H9 (cell line): ENCODE data around the gene LIX1L. TPM values are rescaled to one million over a fixed set of nuclear protein-coding genes. Genes with fewer than 3 reads are reported as not detected.

ENCODE experiments used
- DNase-seq: peaks from one replicate; pipeline ENCODE4 v3.0.0-alpha.2; 2017
- H2AFZ ChIP-seq: one replicate; pipeline ENCODE4 v1.6.1; 2013; ENCODE audit warnings: mild to moderate bottlenecking, low read length, control low read depth, moderate library complexity
- H2AK5ac ChIP-seq: 2 replicates; pipeline ENCODE4 v1.6.1; 2013; ENCODE audit warnings: low read length, control low read depth, mixed read lengths; ENCODE audit not compliant: insufficient read length
- H2BK120ac ChIP-seq: one replicate; pipeline ENCODE4 v1.6.1; 2013; ENCODE audit warnings: low read depth, mild to moderate bottlenecking, low read length, control low read depth, inconsistent platforms; ENCODE audit not compliant: poor library complexity, severe bottlenecking
- H2BK12ac ChIP-seq: 2 replicates; pipeline ENCODE4 v1.6.1; 2013; ENCODE audit warnings: low read length, control low read depth, mixed read lengths, low read depth; ENCODE audit not compliant: insufficient read length
- H2BK15ac ChIP-seq: 2 replicates; pipeline ENCODE4 v1.6.1; 2013; ENCODE audit warnings: low read depth, low read length, control low read depth
- H2BK20ac ChIP-seq: one replicate; pipeline ENCODE4 v1.6.1; 2013; ENCODE audit warnings: low read depth, mild to moderate bottlenecking, low read length, control low read depth, inconsistent platforms; ENCODE audit not compliant: poor library complexity, severe bottlenecking
- H2BK5ac ChIP-seq: 2 replicates; pipeline ENCODE4 v1.6.1; 2013; ENCODE audit warnings: low read length, control low read depth, mixed read lengths; ENCODE audit not compliant: insufficient read length
- H3K14ac ChIP-seq: 2 replicates; pipeline ENCODE4 v1.6.1; 2013; ENCODE audit warnings: low read length, control low read depth; ENCODE audit not compliant: insufficient read depth
- H3K18ac ChIP-seq: 2 replicates; pipeline ENCODE4 v1.6.1; 2013; ENCODE audit warnings: low read depth, mild to moderate bottlenecking, mixed read lengths, low read length, control low read depth; ENCODE audit not compliant: insufficient read length
- H3K23ac ChIP-seq: 2 replicates; pipeline ENCODE4 v1.6.1; 2013; ENCODE audit warnings: low read length, control low read depth, mixed read lengths, low read depth; ENCODE audit not compliant: insufficient read length
- H3K23me2 ChIP-seq: 2 replicates; pipeline ENCODE4 v1.6.1; 2013; ENCODE audit warnings: low read depth, mild to moderate bottlenecking, mixed read lengths, low read length, control low read depth; ENCODE audit not compliant: insufficient read length, poor library complexity, severe bottlenecking
- H3K27ac ChIP-seq: 2 replicates; pipeline ENCODE4 v1.5.1; 2013; ENCODE audit warnings: low read length, control low read depth, mixed read lengths, low read depth; ENCODE audit not compliant: insufficient read length
- H3K27me3 ChIP-seq: 2 replicates; pipeline ENCODE4 v1.6.1; 2013; ENCODE audit warnings: low read length, control low read depth, inconsistent platforms; ENCODE audit not compliant: insufficient read depth
- H3K4ac ChIP-seq: 2 replicates; pipeline ENCODE4 v1.6.1; 2013; ENCODE audit warnings: low read depth, mild to moderate bottlenecking, control low read depth, inconsistent platforms, low read length, moderate library complexity
- H3K4me1 ChIP-seq: 2 replicates; pipeline ENCODE4 v1.6.1; 2013; ENCODE audit warnings: low read length, control low read depth, inconsistent platforms; ENCODE audit not compliant: insufficient read depth
- H3K4me2 ChIP-seq: 2 replicates; pipeline ENCODE4 v1.6.1; 2013; ENCODE audit warnings: low read length, control low read depth, mixed read lengths; ENCODE audit not compliant: insufficient read length, insufficient read depth
- H3K56ac ChIP-seq: 2 replicates; pipeline ENCODE4 v1.6.1; 2013; ENCODE audit warnings: low read depth, mild to moderate bottlenecking, mixed read lengths, low read length, control low read depth; ENCODE audit not compliant: insufficient read length
- H3K79me1 ChIP-seq: 2 replicates; pipeline ENCODE4 v1.6.1; 2013; ENCODE audit warnings: low read depth, mild to moderate bottlenecking, moderate library complexity, low read length, control low read depth, inconsistent platforms; ENCODE audit not compliant: insufficient read depth, poor library complexity, severe bottlenecking
- H3K79me2 ChIP-seq: 2 replicates; pipeline ENCODE4 v1.6.1; 2013; ENCODE audit warnings: low read length, control low read depth, inconsistent platforms; ENCODE audit not compliant: insufficient read depth
- H3K9ac ChIP-seq: 2 replicates; pipeline ENCODE4 v1.6.1; 2013; ENCODE audit warnings: low read length, control low read depth, mixed read lengths; ENCODE audit not compliant: insufficient read length; ENCODE audit errors: extremely low read depth
- H3K9me3 ChIP-seq: one replicate; pipeline ENCODE4 v1.6.1; 2013; ENCODE audit warnings: low read depth, low read length, inconsistent platforms; ENCODE audit not compliant: control insufficient read depth
- H3T11ph ChIP-seq: one replicate; pipeline ENCODE4 v1.6.1; 2013; ENCODE audit warnings: mild to moderate bottlenecking, low read length, control low read depth, inconsistent platforms
- H4K20me1 ChIP-seq: one replicate; pipeline ENCODE4 v1.6.1; 2013; ENCODE audit not compliant: control insufficient read depth, insufficient read length, insufficient read depth
- H4K5ac ChIP-seq: 2 replicates; pipeline ENCODE4 v1.6.1; 2013; ENCODE audit warnings: low read depth, mild to moderate bottlenecking, mixed read lengths, low read length, control low read depth; ENCODE audit not compliant: insufficient read length
- H4K8ac ChIP-seq: replicated peaks from 2 replicates; pipeline ENCODE4 v1.6.1; 2013; ENCODE audit warnings: low read length, control low read depth, mixed read lengths, low read depth; ENCODE audit not compliant: insufficient read length
- H4K91ac ChIP-seq: 2 replicates; pipeline ENCODE4 v1.6.1; 2013; ENCODE audit warnings: low read depth, mild to moderate bottlenecking, moderate library complexity, mixed read lengths, low read length, control low read depth; ENCODE audit not compliant: insufficient read length
- H3K27ac Mint-ChIP-seq, 3 experiments: 2 replicates in 2 of 3; 3 replicates in 1 of 3; pipeline ENCODE4 v1.8.0; 2020 to 2021; ENCODE audit warnings: mixed read lengths in 3 of 3, mild to moderate bottlenecking in 1 of 3, moderate library complexity in 1 of 3
- H3K27me3 Mint-ChIP-seq: 2 replicates; pipeline ENCODE4 v1.8.0; 2021; ENCODE audit warnings: low read depth, mild to moderate bottlenecking, moderate library complexity, mixed read lengths
- H3K36me3 Mint-ChIP-seq, 3 experiments: 2 replicates in 2 of 3; 3 replicates in 1 of 3; pipeline ENCODE4 v1.8.0; 2020 to 2021; ENCODE audit warnings: low read depth in 3 of 3, mixed read lengths in 3 of 3; ENCODE audit not compliant: insufficient read depth in 1 of 3
- H3K4me1 Mint-ChIP-seq, 2 experiments: 2 replicates each; pipeline ENCODE4 v1.8.0; 2020; ENCODE audit warnings: mixed read lengths in 2 of 2
- H3K4me3 Mint-ChIP-seq, 2 experiments: 2 replicates in 1 of 2; 3 replicates in 1 of 2; pipeline ENCODE4 v1.8.0; 2020 to 2021; ENCODE audit warnings: mild to moderate bottlenecking in 2 of 2, mixed read lengths in 2 of 2, moderate library complexity in 1 of 2
- H3K9me3 Mint-ChIP-seq, 2 experiments: 2 replicates in 1 of 2; 3 replicates in 1 of 2; pipeline ENCODE4 v1.8.0; 2020; ENCODE audit warnings: mild to moderate bottlenecking in 2 of 2, mixed read lengths in 2 of 2, moderate library complexity in 1 of 2
- CTCF ChIP-seq: fragments of 200-600 bp; sonication (generic); conservative IDR thresholded peaks from 3 replicates; pipeline ENCODE4 v1.8.0; 2021; ENCODE audit warnings: antibody characterized with exemption, mild to moderate bottlenecking
- total RNA-seq: library from RNA; stranded (reverse); gene quantifications from 2 replicates; pipeline ENCODE4 v1.2.1, GENCODE V29; 2021

Gene LIX1L
- total RNA-seq, 1 experiment from 2014 or later = 5.9 TPM

- Histone ChIP-seq H3K79me2 (no peaks in the 10 kb centered on the region), H4K5ac (no peak overlapping the region), H2BK5ac (no peak overlapping the region), H2BK20ac (no peak overlapping the region), H2AK5ac (no peak overlapping the region), H3T11ph (no peak overlapping the region), H4K8ac (peak overlapping the region; percentile 10), H3K4me1 (peaks cover 7% of the 10 kb centered on the region), H2BK15ac (no peak overlapping the region), H3K79me1 (no peaks in the 10 kb centered on the region), H4K20me1 (no peaks in the 10 kb centered on the region), H3K23ac (no peak overlapping the region), H3K9ac (no peak overlapping the region), H3K4ac (no peak overlapping the region), H3K23me2 (no peaks in the 10 kb centered on the region), H2BK120ac (no peak overlapping the region), H3K14ac (no peak overlapping the region; the same call in 1 of the 2 replicates), H3K27me3 (no peaks in the 10 kb centered on the region), H2BK12ac (no peak overlapping the region), H3K56ac (no peak overlapping the region), H3K9me3 (no peaks in the 10 kb centered on the region), H2AFZ (no peak overlapping the region), H3K18ac (no peak overlapping the region), H3K4me2 (peak overlapping the region; percentile 42), H4K91ac (no peak overlapping the region), H3K27ac (peak overlapping the region; percentile 95)
- Mint-ChIP-seq H3K36me3 (no peaks in the 10 kb centered on the region), H3K9me3 (no peaks in the 10 kb centered on the region), H3K4me3 (no peak overlapping the region), H3K27me3 (peaks cover 5% of the 10 kb centered on the region), H3K27ac (no peak overlapping the region), H3K4me1 (peaks cover 7 to 17% of the 10 kb centered on the region in 2 experiments)
- no peak for TF ChIP-seq CTCF
- no peak for DNase-seq
These were observed 20.6 kb upstream of the LIX1L start for GRCh38 chr1:145978471-145978853.
